MCF 10A (cell line): ENCODE data around the gene DNAJC22. TPM values are rescaled to one million over a fixed set of nuclear protein-coding genes. Genes with fewer than 3 reads are reported as not detected.

Experiments used
- BruUV-seq: library from RNA; stranded (reverse); fragments of 400-500 nt; replicated peaks from 2 replicates; lab custom pipeline; 2021; lab: Mats Ljungman, UMichigan
- CTCF ChIA-PET: fragments of 300-600 bp; sonication (Branson Sonifier 250); formaldehyde crosslinking; extraction: SDS; loops from one replicate; lab custom pipeline; 2021; ENCODE audit warnings: antibody characterized with exemption, inconsistent platforms; lab: Yijun Ruan, JAX
- POLR2A ChIA-PET: fragments of 300-600, 350-650 bp; sonication (Branson Sonifier 250); formaldehyde crosslinking; extraction: SDS; loops from one replicate; lab custom pipeline; 2020; ENCODE audit warnings: antibody characterized with exemption, inconsistent platforms; lab: Yijun Ruan, JAX
- DNase-seq: peaks from one replicate; pipeline ENCODE4 v3.0.0-alpha.2; 2018; ENCODE audit not compliant: unreplicated experiment
- H3K27ac Mint-ChIP-seq: one replicate; pipeline ENCODE4 v1.8.0; 2022; ENCODE audit warnings: mild to moderate bottlenecking, low read depth, mixed read lengths; ENCODE audit not compliant: unreplicated experiment
- H3K27me3 Mint-ChIP-seq: one replicate; pipeline ENCODE4 v1.8.0; 2022; ENCODE audit warnings: mixed read lengths; ENCODE audit not compliant: insufficient read depth, unreplicated experiment
- H3K36me3 Mint-ChIP-seq: one replicate; pipeline ENCODE4 v1.8.0; 2022; ENCODE audit warnings: mild to moderate bottlenecking, moderate library complexity, mixed read lengths; ENCODE audit not compliant: insufficient read depth, unreplicated experiment
- H3K4me1 Mint-ChIP-seq: one replicate; pipeline ENCODE4 v1.8.0; 2022; ENCODE audit warnings: mixed read lengths; ENCODE audit not compliant: insufficient read depth, unreplicated experiment
- H3K4me3 Mint-ChIP-seq: one replicate; pipeline ENCODE4 v1.8.0; 2022; ENCODE audit warnings: mild to moderate bottlenecking, moderate library complexity, mixed read lengths; ENCODE audit not compliant: unreplicated experiment
- H3K9me3 Mint-ChIP-seq: one replicate; pipeline ENCODE4 v1.8.0; 2022; ENCODE audit warnings: mixed read lengths; ENCODE audit not compliant: unreplicated experiment
- intact Hi-C: fragments of 100-400 bp; cut with micrococcal nuclease; formaldehyde crosslinking; loops from 2 replicates; pipeline ENCODE4 v1.14.1; 2022
- total RNA-seq: library from RNA; stranded (reverse); gene quantifications from 2 replicates; pipeline ENCODE4 v1.2.3, GENCODE V29; 2022
- TF ChIP-seq, protein P1 (sequence below): fragments of 200-600 bp; IDR thresholded peaks from one replicate; pipeline ENCODE4 v1.8.0; 2022; ENCODE audit warnings: antibody characterized with exemption, mild to moderate bottlenecking; ENCODE audit not compliant: unreplicated experiment

The DNAJC22 gene
- total RNA-seq, 1 experiment from 2014 or later = 0.33 TPM

- intact Hi-C loops = no loop called here
- TF ChIP-seq, protein P1, sequence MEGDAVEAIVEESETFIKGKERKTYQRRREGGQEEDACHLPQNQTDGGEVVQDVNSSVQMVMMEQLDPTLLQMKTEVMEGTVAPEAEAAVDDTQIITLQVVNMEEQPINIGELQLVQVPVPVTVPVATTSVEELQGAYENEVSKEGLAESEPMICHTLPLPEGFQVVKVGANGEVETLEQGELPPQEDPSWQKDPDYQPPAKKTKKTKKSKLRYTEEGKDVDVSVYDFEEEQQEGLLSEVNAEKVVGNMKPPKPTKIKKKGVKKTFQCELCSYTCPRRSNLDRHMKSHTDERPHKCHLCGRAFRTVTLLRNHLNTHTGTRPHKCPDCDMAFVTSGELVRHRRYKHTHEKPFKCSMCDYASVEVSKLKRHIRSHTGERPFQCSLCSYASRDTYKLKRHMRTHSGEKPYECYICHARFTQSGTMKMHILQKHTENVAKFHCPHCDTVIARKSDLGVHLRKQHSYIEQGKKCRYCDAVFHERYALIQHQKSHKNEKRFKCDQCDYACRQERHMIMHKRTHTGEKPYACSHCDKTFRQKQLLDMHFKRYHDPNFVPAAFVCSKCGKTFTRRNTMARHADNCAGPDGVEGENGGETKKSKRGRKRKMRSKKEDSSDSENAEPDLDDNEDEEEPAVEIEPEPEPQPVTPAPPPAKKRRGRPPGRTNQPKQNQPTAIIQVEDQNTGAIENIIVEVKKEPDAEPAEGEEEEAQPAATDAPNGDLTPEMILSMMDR = no peak
- no TSS peak for BruUV-seq
- no peak overlapping the region for H3K27ac Mint-ChIP-seq
- H3K36me3 Mint-ChIP-seq = no peaks in the 10 kb centered on the region
- H3K27me3 Mint-ChIP-seq = peaks cover 33% of the 10 kb centered on the region
- POLR2A ChIA-PET = interaction anchor here (1.3 kb wide), 1 partner anchor 19 kb away, joined by 4 read pairs; the partner anchor contains the start of gene TROAP
- DNase-seq = no peak
- H3K4me3 Mint-ChIP-seq = no peak overlapping the region
- peaks cover 11% of the 10 kb centered on the region for H3K4me1 Mint-ChIP-seq
- CTCF ChIA-PET = interaction anchor here (0.6 to 1.8 kb wide), 6 partner anchors 17 to 607 kb away, joined by 3 to 13 read pairs (median 3); no protein-coding TSS in a partner anchor
- H3K9me3 Mint-ChIP-seq = no peaks in the 10 kb centered on the region
Measured at GRCh38 chr12:49340971-49341776, 5.5 kb upstream of the DNAJC22 start.

DNA sequence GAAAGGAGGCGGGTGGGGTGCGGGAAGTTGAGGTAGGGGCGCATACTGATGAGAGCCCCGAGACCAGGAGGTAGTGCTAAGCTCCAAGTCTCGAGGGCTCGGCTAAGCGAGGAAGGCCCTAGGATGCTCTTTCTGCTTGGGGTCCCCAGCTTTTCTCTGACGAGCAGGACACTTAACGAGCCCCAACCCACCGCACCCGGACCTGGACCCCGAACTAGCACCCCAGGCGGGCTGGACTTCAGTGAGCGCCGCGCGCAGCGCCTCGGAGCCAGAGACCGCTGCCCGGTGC, 5.0 kb upstream of the DNAJC22 start:
- CTCF ChIA-PET = interaction anchor here (0.6 to 1.8 kb wide), 8 partner anchors 16 to 606 kb away, joined by 3 to 13 read pairs (median 3); no protein-coding TSS in a partner anchor
- BruUV-seq = no TSS peak
- Mint-ChIP-seq H3K4me3 (no peak overlapping the region), H3K27me3 (peaks cover 39% of the 10 kb centered on the region), H3K4me1 (peaks cover 17% of the 10 kb centered on the region), H3K27ac (no peak overlapping the region), H3K36me3 (no peaks in the 10 kb centered on the region), H3K9me3 (no peaks in the 10 kb centered on the region)
- POLR2A ChIA-PET = interaction anchor here (1.3 kb wide), 1 partner anchor 19 kb away, joined by 4 read pairs; the partner anchor contains the start of gene TROAP
- DNase-seq = no peak
- TF ChIP-seq, protein P1 = no peak
- intact Hi-C loops = no loop called here

DNA sequence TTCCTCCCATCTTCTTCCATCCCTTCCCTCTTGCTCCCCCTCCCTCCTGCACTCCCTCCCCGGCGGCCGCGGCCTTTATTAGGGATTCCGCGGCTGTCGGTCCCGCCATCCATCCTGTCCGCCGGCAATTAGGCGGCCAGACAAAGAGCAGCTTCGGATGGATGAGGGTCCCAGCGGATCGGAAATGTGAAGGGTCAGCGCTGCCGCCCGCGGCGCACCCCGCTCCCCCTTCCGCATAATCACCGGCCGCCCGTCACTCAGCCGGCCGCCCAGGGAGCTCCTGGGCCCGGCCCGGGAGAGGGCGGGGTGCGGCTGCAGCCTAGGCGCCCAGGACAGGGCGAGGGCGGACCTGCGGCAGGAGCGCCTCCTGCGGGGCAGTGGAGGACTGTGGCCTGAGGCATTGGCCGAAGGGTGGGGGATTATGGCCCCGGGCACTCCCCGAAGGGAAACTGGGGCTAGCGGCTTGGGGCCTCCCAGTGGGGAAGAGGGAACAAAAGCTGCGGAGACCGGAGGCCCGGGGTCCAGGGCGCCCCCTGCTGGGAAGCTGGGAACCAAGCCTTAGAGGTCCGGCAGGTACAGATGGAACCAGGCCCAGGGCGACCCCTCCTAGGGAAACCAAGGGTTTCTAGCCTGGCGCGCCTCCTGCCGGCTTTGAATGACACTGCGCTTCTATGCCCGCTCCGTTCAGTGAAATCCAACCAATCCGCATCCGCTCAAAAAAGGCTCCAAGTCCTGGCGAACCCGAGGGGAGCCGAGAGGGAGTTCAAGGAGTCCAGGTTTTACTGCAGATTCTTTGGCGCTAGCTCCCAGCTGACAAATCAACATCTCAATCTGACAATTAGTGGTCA, 4.4 kb upstream of the DNAJC22 start:
- Mint-ChIP-seq H3K27ac (no peak overlapping the region), H3K27me3 (peaks cover 38% of the 10 kb centered on the region), H3K4me3 (no peak overlapping the region), H3K4me1 (peaks cover 19% of the 10 kb centered on the region), H3K9me3 (no peaks in the 10 kb centered on the region), H3K36me3 (no peaks in the 10 kb centered on the region)
- CTCF ChIA-PET = interaction anchor here (0.6 to 1.8 kb wide), 16 partner anchors 8 to 606 kb away, joined by 3 to 13 read pairs (median 3); partner anchors contain the start of gene TROAP
- no TSS peak for BruUV-seq
- intact Hi-C loops = no loop called here
- POLR2A ChIA-PET = interaction anchor here (1.3 kb wide), 1 partner anchor 20 kb away, joined by 4 read pairs; the partner anchor contains the start of gene TROAP
- TF ChIP-seq, protein P1 = peak; percentile 75
- peak; percentile 76 for DNase-seq
